Vagina (tissue), 2 donors: Measurements from ENCODE around the gene BTN2A1.

ENCODE experiments used
- CTCF ChIP-seq, 3 experiments: fragments of 450-650 bp in 2 of 3; fragments of 200-600 bp in 1 of 3; sonication (generic) in 1 of 3; IDR thresholded peaks; one replicate each; pipeline ENCODE4 v1.5.1; 2017 to 2019; ENCODE audit warnings: antibody characterized with exemption in 3 of 3, mild to moderate bottlenecking in 2 of 3, moderate library complexity in 2 of 3
- POLR2A ChIP-seq, 2 donors: fragments of 450-650 bp; IDR thresholded peaks; one replicate each; pipeline ENCODE4 v1.6.1; 2017; ENCODE audit warnings: antibody characterized with exemption in 2 of 2, mild to moderate bottlenecking in 2 of 2, moderate library complexity in 2 of 2
- POLR2AphosphoS5 ChIP-seq, 2 donors: sonication (generic); formaldehyde crosslinking; IDR thresholded peaks; one replicate each; pipeline ENCODE4 v1.9.0; 2017; ENCODE audit warnings: antibody characterized with exemption in 2 of 2, mild to moderate bottlenecking in 2 of 2, low read depth in 1 of 2; ENCODE audit not compliant: insufficient read depth in 1 of 2

- TF ChIP-seq CTCF (IDR thresholded peaks at IDR 0.05) (no peak), POLR2A (IDR thresholded peaks at IDR 0.05) (no peak), POLR2AphosphoS5 (IDR thresholded peaks at IDR 0.05; ENCODE audit: insufficient read depth in 1 of 2, low read depth in 1 of 2) (no peak)
Observed at GRCh38 chr6:26420688-26421171, 37.0 kb upstream of the BTN2A1 start.
